ENCODE data around the gene CDH22.

DNA sequence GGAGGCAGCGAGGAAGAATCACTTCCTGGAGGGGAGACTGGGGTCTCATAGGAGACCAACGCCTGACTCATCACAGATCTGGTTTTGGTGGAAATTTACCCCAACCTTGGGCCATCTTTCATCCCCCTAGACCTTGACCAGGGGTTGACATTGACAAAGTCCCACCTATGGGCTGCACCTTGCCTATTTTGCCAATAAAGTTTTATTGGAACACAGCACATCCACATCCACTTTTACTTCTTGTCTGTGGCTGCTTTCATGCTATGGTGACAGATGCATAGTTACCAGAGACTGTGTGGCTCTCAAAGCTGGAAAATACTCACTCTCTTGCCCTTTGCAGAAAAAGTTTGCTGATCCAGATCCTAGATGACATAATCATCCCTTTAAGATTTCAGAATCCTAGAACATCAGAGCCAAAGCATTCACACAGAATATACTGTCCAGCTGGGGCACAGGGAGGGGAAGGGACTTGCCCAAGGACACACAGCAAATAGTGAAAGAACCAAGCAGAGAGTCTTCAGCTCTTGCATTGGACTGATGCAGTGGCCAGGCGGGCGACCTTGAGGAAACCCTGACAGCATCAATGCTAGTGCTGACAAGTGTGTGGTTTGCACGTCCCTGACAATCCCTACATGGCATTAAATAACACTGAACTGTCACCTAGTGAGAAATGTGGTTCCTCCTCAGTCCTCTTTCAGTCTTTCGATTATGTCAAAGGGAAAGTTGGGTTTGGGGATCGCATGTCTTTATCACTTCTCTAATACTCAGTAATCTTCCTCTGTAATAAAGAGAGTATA lies 149.0 kb downstream of the CDH22 start:
- TF ChIP-seq, protein P1, sequence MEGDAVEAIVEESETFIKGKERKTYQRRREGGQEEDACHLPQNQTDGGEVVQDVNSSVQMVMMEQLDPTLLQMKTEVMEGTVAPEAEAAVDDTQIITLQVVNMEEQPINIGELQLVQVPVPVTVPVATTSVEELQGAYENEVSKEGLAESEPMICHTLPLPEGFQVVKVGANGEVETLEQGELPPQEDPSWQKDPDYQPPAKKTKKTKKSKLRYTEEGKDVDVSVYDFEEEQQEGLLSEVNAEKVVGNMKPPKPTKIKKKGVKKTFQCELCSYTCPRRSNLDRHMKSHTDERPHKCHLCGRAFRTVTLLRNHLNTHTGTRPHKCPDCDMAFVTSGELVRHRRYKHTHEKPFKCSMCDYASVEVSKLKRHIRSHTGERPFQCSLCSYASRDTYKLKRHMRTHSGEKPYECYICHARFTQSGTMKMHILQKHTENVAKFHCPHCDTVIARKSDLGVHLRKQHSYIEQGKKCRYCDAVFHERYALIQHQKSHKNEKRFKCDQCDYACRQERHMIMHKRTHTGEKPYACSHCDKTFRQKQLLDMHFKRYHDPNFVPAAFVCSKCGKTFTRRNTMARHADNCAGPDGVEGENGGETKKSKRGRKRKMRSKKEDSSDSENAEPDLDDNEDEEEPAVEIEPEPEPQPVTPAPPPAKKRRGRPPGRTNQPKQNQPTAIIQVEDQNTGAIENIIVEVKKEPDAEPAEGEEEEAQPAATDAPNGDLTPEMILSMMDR (IDR thresholded peaks at IDR 0.05), result no peak
- no peak for TF ChIP-seq EZH2 (IDR thresholded peaks at IDR 0.05)
